GM19239 (cell line): ENCODE data around the gene COA4.
"Not testable (repeated sequence)": the region's sequence is repeated elsewhere in the genome, so short reads cannot be mapped to it uniquely, and the experiment has no call there.

Experiments
- DNase-seq: peaks from one replicate; pipeline ENCODE4 v3.0.0; 2011; ENCODE audit warnings: low spot score; ENCODE audit not compliant: insufficient read length
- FAIRE-seq: peaks from 2 replicates; lab custom pipeline; 2011; peaks lifted over from hg19 to GRCh38; lab: Jason Lieb, UNC

The COA4 gene

GRCh38 chr11:73876424-73877310 lies at the start of gene COA4, which contains the start of gene PAAF1:
Gene COA4, minus strand, starts transcription at chr11:73876846. Its CDS starts 3,468 bp downstream, at chr11:73873378.
Gene PAAF1, plus strand, starts transcription at chr11:73876999. Its CDS starts 23 bp downstream, at chr11:73877022.
- DNase-seq = peak; percentile 92

GRCh38 chr11:73921180-73921579 lies 44.5 kb upstream of the COA4 start:
- FAIRE-seq (no peak), DNase-seq (no peak)

More at GRCh38 chr11:73876424-73877310, at the start of gene COA4, which contains the start of gene PAAF1:
- FAIRE-seq = peak; percentile 96

- DNase-seq = no peak
- no peak for FAIRE-seq
Observed at GRCh38 chr11:73916435-73916834, 39.8 kb upstream of the COA4 start.

- no peak for FAIRE-seq
Observed at GRCh38 chr11:73914284-73914683, 37.6 kb upstream of the COA4 start.

GRCh38 chr11:73913472-73913871 lies 36.8 kb upstream of the COA4 start:
- FAIRE-seq (no peak), DNase-seq (no peak)

More at GRCh38 chr11:73914284-73914683, 37.6 kb upstream of the COA4 start:
- no peak for DNase-seq

- DNase-seq = no peak
- FAIRE-seq = no peak
Observed at GRCh38 chr11:73912026-73912425, 35.4 kb upstream of the COA4 start.

- FAIRE-seq = no peak
- no peak for DNase-seq
Observed at GRCh38 chr11:73907191-73907590, 30.5 kb upstream of the COA4 start.

- FAIRE-seq (no peak), DNase-seq (no peak)
Observed at GRCh38 chr11:73902303-73902702, 25.7 kb upstream of the COA4 start.

GRCh38 chr11:73894725-73895335 lies 18.2 kb upstream of the COA4 start:
- FAIRE-seq (no peak), DNase-seq (no peak)

- no peak for FAIRE-seq
Observed at GRCh38 chr11:73893041-73893440, 16.4 kb upstream of the COA4 start.

GRCh38 chr11:73889536-73889935 lies 12.9 kb upstream of the COA4 start:
- DNase-seq = no peak
- no peak for FAIRE-seq

More at GRCh38 chr11:73893041-73893440, 16.4 kb upstream of the COA4 start:
- DNase-seq = no peak

GRCh38 chr11:73889019-73889418 lies 12.4 kb upstream of the COA4 start:
- no peak for DNase-seq
- FAIRE-seq = no peak

- FAIRE-seq = no peak
- no peak for DNase-seq
Observed at GRCh38 chr11:73888244-73888643, 11.6 kb upstream of the COA4 start.

- FAIRE-seq (no peak), DNase-seq (no peak)
Observed at GRCh38 chr11:73883856-73884255, 7.2 kb upstream of the COA4 start.

- not testable (repeated sequence) for FAIRE-seq, DNase-seq
Observed at GRCh38 chr11:73880449-73880848, 3.8 kb upstream of the COA4 start.

- no peak for FAIRE-seq
- DNase-seq = no peak
Observed at GRCh38 chr11:73878771-73879170, 2.1 kb upstream of the COA4 start.

- FAIRE-seq (no peak), DNase-seq (no peak)
Observed at GRCh38 chr11:73875840-73876239, 806 bp downstream of the COA4 start.

- DNase-seq = no peak
- no peak for FAIRE-seq
Observed at GRCh38 chr11:73875380-73875779, 1.3 kb downstream of the COA4 start.

GRCh38 chr11:73872749-73873357 lies 3.8 kb downstream of the COA4 start:
- DNase-seq = no peak
- no peak for FAIRE-seq

- DNase-seq = no peak
- FAIRE-seq = no peak
Observed at GRCh38 chr11:73870261-73870660, 6.4 kb downstream of the COA4 start.
